Measurements from ENCODE around the gene SLC27A6. TPM values are rescaled to one million over a fixed set of nuclear protein-coding genes. Genes with fewer than 3 reads are reported as not detected.
"Not testable (repeated sequence)": the region's sequence is repeated elsewhere in the genome, so short reads cannot be mapped to it uniquely, and the experiment has no call there.

SLC27A6 gene
- polyA plus RNA-seq (ENCODE audit: insufficient read depth in 1 of 5, insufficient read length in 5 of 5, low replicate concordance in 1 of 5), result 1 to 10 TPM; 3.3 to 6.7 (median 5.2) TPM
- long read RNA-seq, donor 1, result 0 reads
- long read RNA-seq, donor 2, partial matches to known transcripts, result 0 of 1 reads
- long read RNA-seq, donor 2, other reads (novel, unspliced or antisense), result 0 of 1 reads
- long read RNA-seq, donor 3, partial matches to known transcripts, result 0 of 1 reads
- long read RNA-seq, donor 3, other reads (novel, unspliced or antisense), result 0 of 1 reads
- long read RNA-seq, donor 4, result 0 reads
- long read RNA-seq, donor 5, partial matches to known transcripts, result 0 of 2 reads
- long read RNA-seq, donor 5, other reads (novel, unspliced or antisense), result 0 of 2 reads
- long read RNA-seq, donor 6, partial matches to known transcripts, result 0 of 1 reads
- long read RNA-seq, donor 6, other reads (novel, unspliced or antisense), result 0 of 1 reads
- long read RNA-seq, donor 7, partial matches to known transcripts, result 0 of 1 reads
- long read RNA-seq, donor 7, other reads (novel, unspliced or antisense), result 0 of 1 reads
- long read RNA-seq, donor 8, result 0 reads

- peak; percentile 10 to 31 for DNase-seq
Observed at GRCh38 chr5:128965011-128965637, at the start of gene SLC27A6. Gene SLC27A6 (plus strand): TSS chr5:128965488. CDS start chr5:128966138, 650 bp downstream.

- no peak for DNase-seq
Observed at GRCh38 chr5:128919542-128919941, 45.7 kb upstream of the SLC27A6 start.

DNA sequence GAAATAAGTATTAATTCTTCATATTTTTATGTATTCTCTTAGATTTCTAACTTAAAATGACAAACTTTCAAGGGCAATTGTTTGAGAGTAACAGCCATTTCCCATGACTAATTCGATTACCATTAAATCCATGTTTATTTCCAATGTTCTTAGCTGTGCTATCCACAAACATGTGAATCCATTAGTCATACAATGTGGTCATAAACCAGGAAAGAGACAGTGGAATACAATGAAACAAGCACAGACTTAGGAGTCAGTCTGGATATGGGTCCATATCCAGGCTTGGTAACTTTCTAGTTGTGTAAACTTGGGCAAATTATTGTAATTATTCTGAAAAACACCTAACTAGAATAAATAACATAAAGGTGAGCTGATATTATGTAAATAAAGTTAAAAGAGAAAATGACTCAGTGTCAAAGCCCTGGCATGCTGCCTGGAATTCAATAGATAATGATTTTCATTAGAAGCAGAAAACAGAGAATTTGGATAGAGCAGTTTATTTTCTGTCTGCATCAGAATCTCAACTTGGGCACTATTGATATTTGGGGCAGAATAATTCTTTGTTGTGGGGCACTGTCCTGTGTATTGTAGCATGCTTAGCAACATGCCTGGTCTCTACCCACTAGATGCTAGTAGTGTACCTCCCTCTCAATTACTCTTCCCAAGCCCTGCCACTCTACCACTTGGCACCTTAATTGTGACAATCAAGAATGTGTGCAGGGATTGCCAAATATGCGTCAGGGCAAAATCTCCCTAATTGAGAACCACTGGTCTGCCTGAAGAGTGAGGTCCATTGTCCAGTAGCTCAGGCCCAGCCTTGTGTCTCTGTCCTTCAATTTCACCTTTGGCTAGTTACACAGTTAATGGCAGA lies 44.7 kb upstream of the SLC27A6 start:
- DNase-seq, result no peak

DNA sequence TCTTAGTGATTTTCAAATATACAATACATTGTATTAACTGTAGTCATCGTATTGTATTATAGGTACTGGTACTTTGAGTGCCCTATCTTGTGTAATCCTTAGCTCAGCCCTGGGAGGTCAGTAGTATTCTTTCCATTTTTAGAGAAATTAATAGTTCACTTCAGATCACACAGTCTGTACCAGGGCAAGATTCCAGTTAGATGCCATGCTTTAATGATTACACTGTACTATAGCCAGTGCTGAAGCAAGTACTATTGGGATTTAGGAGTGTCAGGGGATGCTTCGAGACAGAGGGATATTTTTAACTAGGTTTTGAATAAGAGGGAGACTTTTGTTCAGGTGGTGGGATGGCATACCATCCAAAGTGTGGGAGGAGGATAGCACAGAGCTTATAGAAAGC lies 41.0 kb upstream of the SLC27A6 start:
- no peak for DNase-seq

DNA sequence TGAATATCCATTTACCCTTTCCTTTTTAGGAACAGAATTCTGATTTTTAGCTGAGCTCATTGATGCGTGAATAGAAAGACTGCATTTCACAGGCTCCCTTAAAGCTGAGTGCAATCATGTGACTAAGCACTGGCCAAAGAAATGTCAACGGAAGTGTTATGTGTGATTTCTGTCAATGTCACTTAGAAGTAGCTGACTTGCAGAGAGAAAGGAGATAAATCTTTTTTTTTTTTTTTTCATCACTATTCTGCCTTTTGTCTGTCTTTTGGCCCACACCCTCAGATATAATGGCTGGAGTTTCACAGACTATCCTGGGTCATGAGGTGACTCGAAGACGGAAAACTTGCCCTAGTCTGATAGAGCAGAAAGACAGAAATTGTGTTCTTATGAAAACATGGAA lies 39.3 kb upstream of the SLC27A6 start:
- DNase-seq, result peak; percentile 57 to 61

GRCh38 chr5:128927644-128928043 lies 37.6 kb upstream of the SLC27A6 start:
- no peak for DNase-seq

DNA sequence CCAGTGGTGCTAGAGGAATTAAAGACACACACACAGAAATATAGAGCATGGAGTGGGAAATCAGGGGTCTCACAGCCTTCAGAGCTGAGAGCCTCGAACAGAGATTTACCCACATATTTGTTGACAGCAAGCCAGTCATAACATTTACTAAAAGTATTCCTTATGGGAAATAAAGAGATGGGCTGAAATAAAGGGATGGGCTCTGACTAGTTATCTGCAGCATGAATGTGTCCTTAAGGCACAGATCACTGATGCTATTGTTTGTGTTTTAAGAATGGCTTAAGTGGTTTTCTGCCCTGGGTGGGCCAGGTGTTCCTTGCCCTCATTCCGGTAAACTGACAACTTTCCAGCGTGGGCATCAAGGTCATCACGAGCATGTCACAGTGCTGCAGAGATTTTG lies 33.1 kb upstream of the SLC27A6 start:
- DNase-seq, result not testable (repeated sequence)

DNA sequence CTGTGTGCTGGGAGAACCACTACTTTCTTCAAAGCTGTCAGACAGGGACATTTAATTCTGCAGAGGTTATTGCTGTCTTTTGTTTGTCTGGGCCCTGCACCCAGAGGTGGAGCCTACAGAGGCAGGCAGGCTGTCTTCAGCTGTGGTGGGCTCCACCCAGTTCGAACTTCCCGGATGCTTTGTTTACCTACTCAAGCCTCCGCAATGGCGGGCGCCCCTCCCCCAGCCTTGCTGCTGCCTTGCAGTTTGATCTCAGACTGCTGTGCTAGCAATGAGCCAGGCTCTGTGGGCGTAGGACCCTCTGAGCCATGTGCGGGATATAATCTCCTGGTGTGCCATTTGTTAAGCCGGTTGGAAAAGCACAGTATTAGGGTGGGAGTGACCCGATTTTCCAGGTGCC lies 22.2 kb upstream of the SLC27A6 start:
- not testable (repeated sequence) for DNase-seq

GRCh38 chr5:128949847-128950546 lies 15.3 kb upstream of the SLC27A6 start:
- no peak for DNase-seq

DNA sequence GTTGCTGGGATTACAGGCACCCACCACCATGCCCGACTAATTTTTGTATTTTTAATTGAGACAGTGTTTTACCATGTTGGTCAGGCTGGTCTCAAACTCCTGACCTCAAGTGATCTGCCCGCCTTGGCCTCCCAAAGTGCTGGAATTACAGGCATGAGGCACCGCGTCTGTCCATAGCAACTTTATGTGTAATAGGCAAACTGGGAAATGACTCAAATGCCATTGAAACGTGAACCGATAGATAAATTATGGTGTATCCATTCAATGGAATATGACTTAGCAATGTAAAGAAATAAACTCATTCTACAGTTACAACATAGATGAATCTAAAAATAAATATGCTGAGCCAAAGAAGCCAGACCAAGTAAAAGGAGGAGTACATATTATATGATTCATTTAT lies 14.0 kb upstream of the SLC27A6 start:
- DNase-seq, result not testable (repeated sequence)

DNA sequence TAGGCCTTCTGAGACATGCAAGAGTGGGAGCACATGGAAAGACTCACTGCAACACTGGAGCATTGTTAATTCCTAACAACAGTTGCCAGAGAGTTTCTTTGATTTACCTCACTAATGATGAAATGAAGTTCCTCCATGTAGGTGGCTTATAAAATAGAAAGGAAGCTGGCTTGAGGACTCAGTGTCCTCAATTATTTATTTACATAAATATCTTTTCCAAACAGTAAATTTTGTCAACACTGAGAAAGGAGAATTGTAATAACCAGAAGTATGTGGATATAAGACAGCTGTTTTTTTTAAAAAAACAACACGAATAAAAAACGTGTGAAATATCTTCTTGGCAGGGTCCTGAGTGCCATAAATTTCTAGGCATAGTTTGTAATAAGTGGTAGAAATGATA lies 9.1 kb upstream of the SLC27A6 start:
- no peak for DNase-seq

- DNase-seq, result no peak
Observed at GRCh38 chr5:128962211-128962610, 3.1 kb upstream of the SLC27A6 start.

GRCh38 chr5:128965638-128966302 lies 482 bp downstream of the SLC27A6 start:
- DNase-seq, result no peak

DNA sequence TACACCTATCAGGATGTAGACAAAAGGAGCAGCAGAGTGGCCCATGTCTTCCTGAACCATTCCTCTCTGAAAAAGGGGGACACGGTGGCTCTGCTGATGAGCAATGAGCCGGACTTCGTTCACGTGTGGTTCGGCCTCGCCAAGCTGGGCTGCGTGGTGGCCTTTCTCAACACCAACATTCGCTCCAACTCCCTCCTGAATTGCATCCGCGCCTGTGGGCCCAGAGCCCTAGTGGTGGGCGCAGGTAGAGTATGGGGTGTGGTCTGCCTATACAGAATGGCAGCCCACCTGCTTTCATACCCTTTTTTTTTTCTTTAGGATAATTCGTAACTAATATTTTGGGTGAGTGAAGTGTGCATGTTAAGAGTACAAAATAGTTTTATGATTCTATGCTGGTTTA lies 1.1 kb downstream of the SLC27A6 start:
- DNase-seq, result no peak

DNA sequence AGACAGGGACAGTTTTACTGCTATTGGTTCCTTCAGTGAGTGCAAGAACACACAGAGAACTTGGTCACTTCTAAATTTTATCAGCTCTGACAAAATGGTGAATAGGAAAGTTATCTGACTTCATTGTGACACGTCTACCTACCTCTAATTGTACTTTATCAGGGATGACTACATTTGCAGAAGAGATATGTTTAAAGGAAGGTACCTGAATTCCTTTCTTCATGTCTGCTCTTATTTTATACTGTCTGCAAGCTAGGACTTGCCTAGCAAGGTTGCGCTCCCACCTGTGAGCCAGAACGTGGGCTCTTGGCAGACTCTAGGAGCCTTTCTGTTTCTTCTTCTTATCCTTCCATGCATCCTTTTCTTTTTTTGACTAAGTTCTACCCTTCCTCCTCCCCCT lies 1.6 kb downstream of the SLC27A6 start:
- DNase-seq, result no peak

GRCh38 chr5:128973244-128973643 lies 8.0 kb downstream of the SLC27A6 start:
- DNase-seq, result no peak

DNA sequence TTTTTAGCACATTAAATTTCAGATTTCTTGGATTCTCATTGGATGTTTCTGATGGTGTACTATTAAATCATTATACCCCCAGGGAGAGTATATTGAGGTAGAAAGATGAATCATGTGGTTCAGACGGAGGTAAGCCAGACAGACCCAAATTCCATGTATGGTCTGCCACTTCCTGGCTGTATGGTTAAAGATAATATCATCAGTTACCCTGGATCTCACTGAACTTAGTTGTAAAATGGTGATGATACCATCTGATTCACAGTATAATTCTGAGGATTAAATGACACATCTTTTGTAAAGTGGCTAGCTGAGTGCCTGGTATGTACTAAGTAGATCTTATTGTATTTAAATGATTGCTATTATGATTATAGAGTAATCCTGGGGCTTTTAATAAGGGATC lies 9.3 kb downstream of the SLC27A6 start:
- DNase-seq, result no peak

DNA sequence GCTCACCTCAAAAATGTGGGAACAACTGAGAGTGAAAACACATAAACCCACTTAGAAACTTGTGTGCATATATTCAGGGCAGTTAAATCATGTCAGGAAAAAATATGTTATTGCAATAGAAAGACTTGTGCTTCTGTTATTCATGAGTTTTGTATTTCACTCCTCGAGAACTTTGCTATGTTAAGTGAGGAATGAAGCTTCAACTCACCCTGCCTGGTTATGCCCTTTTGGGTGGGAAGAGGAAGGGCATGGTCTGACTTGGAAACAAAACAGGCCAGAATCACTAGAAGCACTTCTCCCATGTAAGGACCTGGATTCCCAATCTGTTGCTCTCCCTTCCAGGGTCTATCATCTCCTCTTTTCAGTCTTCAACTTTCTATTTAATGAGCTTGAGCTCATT lies 14.5 kb downstream of the SLC27A6 start:
- no peak for DNase-seq

DNA sequence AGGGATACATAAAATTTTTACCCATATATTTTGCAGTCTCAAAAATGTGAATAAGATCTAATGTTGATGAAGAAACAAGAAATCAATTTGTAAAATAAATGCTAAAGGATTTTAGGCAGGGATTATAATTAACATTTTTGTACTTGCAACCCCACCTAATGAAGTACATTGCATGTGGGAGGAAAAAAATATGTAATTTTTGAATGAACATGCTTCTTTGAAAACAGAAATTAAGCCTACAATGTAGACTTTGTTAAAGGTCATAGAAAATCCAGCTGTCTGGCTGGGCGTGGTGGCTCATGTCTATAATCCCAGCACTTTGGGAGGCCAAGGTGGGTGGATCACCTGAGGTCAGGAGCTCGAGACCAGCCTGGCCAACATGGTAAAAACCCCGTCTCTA lies 15.6 kb downstream of the SLC27A6 start:
- DNase-seq, result no peak

DNA sequence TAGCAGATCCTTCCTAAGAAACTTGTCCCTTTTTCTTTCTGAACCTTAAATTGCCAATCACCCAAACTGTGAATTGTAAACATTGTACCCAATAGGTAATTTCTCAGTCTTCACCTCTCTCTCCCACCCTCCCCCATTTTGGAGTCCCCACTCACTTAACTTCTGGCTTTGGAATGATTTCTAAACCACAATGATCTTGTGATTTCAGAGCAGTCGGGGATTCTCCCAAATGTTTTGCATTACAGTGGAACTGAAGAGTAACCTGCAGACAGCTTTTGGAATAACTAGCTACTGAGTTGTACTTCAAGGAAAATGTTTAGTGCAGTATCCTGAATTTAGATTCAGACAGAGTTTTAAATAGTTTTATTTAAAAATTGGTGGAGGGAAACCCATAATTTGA lies 19.2 kb downstream of the SLC27A6 start:
- no peak for DNase-seq

DNA sequence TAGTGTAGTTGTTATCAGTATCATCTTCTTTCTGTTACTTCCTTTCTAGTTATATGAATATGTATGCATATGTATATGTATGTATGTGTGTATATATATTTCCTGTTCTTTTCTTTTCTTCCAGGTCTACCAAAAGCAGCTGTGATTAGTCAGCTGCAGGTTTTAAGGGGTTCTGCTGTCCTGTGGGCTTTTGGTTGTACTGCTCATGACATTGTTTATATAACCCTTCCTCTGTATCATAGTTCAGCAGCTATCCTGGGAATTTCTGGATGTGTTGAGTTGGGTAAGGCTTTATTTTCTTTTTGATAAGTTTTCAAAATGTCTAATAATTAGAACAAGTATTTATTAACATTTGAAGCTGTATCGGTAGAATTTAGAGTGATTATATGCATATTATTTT lies 23.2 kb downstream of the SLC27A6 start:
- no peak for DNase-seq
